Keratinocyte (primary cell): ENCODE measurements around the gene COL20A1.

Source experiments
- CTCF ChIP-seq, 3 experiments: IDR thresholded peaks in 1 of 3; conservative IDR thresholded peaks in 1 of 3; optimal IDR thresholded peaks in 1 of 3; 2 replicates in 2 of 3; 3 replicates in 1 of 3; pipeline versions ENCODE3 to v1.5.1; 2011; ENCODE audit warnings: low read length in 3 of 3, mild to moderate bottlenecking in 3 of 3, moderate library complexity in 2 of 3, control low read depth in 1 of 3, inconsistent platforms in 1 of 3; ENCODE audit not compliant: insufficient read depth in 2 of 3; ENCODE audit errors: extremely low read depth in 1 of 3
- EZH2 ChIP-seq: IDR thresholded peaks from one replicate; pipeline ENCODE4 v1.6.1; 2012; ENCODE audit warnings: inconsistent platforms, mild to moderate bottlenecking, low read length, moderate library complexity

- TF ChIP-seq EZH2 (no peak), CTCF (optimal IDR thresholded peaks at IDR 0.05 in 1 of 3, IDR thresholded peaks at IDR 0.05 in 1 of 3, conservative IDR thresholded peaks at IDR 0.05 in 1 of 3; ENCODE audit: extremely low read depth in 1 of 3, insufficient read depth in 2 of 3, low read length in 3 of 3) (no peak)
These were observed 66.4 kb downstream of the COL20A1 start for GRCh38 chr20:63359164-63359934.
